OCI-LY3 (cell line): ENCODE results near the gene ANO10.

Experiments used
- H2AFZ ChIP-seq: fragments of 200-600, 300-600 bp; shearing (Covaris generic); 2 replicates; pipeline ENCODE4 v1.6.0; 2014; ENCODE audit warnings: antibody characterized with exemption, low read depth, low read length
- H3K27ac ChIP-seq: fragments of 200-600, 300-600 bp; sonication (generic); 2 replicates; pipeline ENCODE4 v1.5.1; 2014; ENCODE audit warnings: mild to moderate bottlenecking, low read length, moderate library complexity, mixed read lengths
- H3K27me3 ChIP-seq: fragments of 200-600, 300-600 bp; sonication (generic); 2 replicates; pipeline ENCODE4 v1.6.1; 2014; ENCODE audit warnings: low read depth, low read length, mixed read lengths
- H3K36me3 ChIP-seq: fragments of 200-600, 300-600 bp; sonication (generic); replicated peaks from 2 replicates; pipeline ENCODE3; 2014; ENCODE audit warnings: low read depth, low read length, mixed read lengths
- H3K4me1 ChIP-seq: fragments of 300-600, 200-600 bp; sonication (generic); 2 replicates; pipeline ENCODE4 v1.6.1; 2014; ENCODE audit warnings: low read length, mixed read lengths
- H3K4me2 ChIP-seq: fragments of 200-600, 300-600 bp; sonication (generic); 2 replicates; pipeline ENCODE4 v1.6.1; 2014; ENCODE audit warnings: low read length, mixed read lengths
- H3K4me3 ChIP-seq: fragments of 300-600, 200-600 bp; sonication (generic); 2 replicates; pipeline ENCODE4 v1.5.1; 2014; ENCODE audit warnings: antibody characterized with exemption, mild to moderate bottlenecking, low read length, moderate library complexity
- H3K79me2 ChIP-seq: fragments of 300-600, 200-600 bp; shearing (Covaris generic); 2 replicates; pipeline ENCODE4 v1.6.1; 2014; ENCODE audit warnings: mild to moderate bottlenecking, low read length, mixed read lengths
- H3K9ac ChIP-seq: fragments of 300-600, 200-600 bp; shearing (Covaris generic); 2 replicates; pipeline ENCODE4 v1.6.0; 2014; ENCODE audit warnings: mild to moderate bottlenecking, low read length, moderate library complexity
- H3K9me3 ChIP-seq: fragments of 200-600, 300-600 bp; shearing (Covaris generic); 2 replicates; pipeline ENCODE4 v1.6.1; 2014; ENCODE audit warnings: low read length, mixed read lengths; ENCODE audit not compliant: insufficient read depth
- H4K20me1 ChIP-seq: fragments of 200-600, 300-600 bp; sonication (generic); 2 replicates; pipeline ENCODE4 v1.6.1; 2016; ENCODE audit warnings: low read length, mixed read lengths; ENCODE audit not compliant: insufficient read depth
- CTCF ChIP-seq: fragments of 200-600, 300-600 bp; sonication (generic); IDR thresholded peaks from 2 replicates; pipeline ENCODE4 v1.5.1; 2014; ENCODE audit warnings: antibody characterized with exemption, low read length, low read depth
- EZH2phosphoT487 ChIP-seq: fragments of 200-600 bp; shearing (Covaris generic); IDR thresholded peaks from 2 replicates; pipeline ENCODE4 v1.6.1; 2018; ENCODE audit warnings: antibody characterized with exemption, mixed run types, low read depth

The ANO10 gene

GRCh38 chr3:43347774-43348173, 274.0 kb downstream of the ANO10 start:
- Histone ChIP-seq H2AFZ (no peak overlapping the region), H3K4me1 (no peaks in the 10 kb centered on the region), H3K4me2 (no peak overlapping the region), H3K9ac (no peak overlapping the region), H3K79me2 (no peaks in the 10 kb centered on the region), H3K9me3 (no peaks in the 10 kb centered on the region), H3K27ac (no peak overlapping the region), H3K4me3 (no peak overlapping the region), H3K27me3 (no peaks in the 10 kb centered on the region), H3K36me3 (peaks cover 55% of the 10 kb centered on the region), H4K20me1 (no peaks in the 10 kb centered on the region)
- TF ChIP-seq CTCF: no peak
- no peak for TF ChIP-seq EZH2phosphoT487

GRCh38 chr3:43346978-43347749, 274.6 kb downstream of the ANO10 start:
- H3K9me3 ChIP-seq: no peaks in the 10 kb centered on the region
- H3K4me1 ChIP-seq: no peaks in the 10 kb centered on the region
- no peak overlapping the region for H3K4me2 ChIP-seq
- no peaks in the 10 kb centered on the region for H3K27me3 ChIP-seq
- no peaks in the 10 kb centered on the region for H3K79me2 ChIP-seq
- H4K20me1 ChIP-seq: no peaks in the 10 kb centered on the region
- H3K27ac ChIP-seq: no peak overlapping the region
- no peak overlapping the region for H2AFZ ChIP-seq
- H3K4me3 ChIP-seq: no peak overlapping the region
- H3K9ac ChIP-seq: no peak overlapping the region
- peaks cover 56% of the 10 kb centered on the region for H3K36me3 ChIP-seq
- TF ChIP-seq EZH2phosphoT487 (no peak), CTCF (no peak)

GRCh38 chr3:43345877-43346276, 275.9 kb downstream of the ANO10 start:
- peaks cover 56% of the 10 kb centered on the region for H3K36me3 ChIP-seq

GRCh38 chr3:43345246-43345645, 276.6 kb downstream of the ANO10 start:
- no peaks in the 10 kb centered on the region for H3K79me2 ChIP-seq

More at GRCh38 chr3:43345877-43346276, 275.9 kb downstream of the ANO10 start:
- no peak overlapping the region for H2AFZ ChIP-seq
- H3K27me3 ChIP-seq: no peaks in the 10 kb centered on the region
- H3K4me3 ChIP-seq: no peak overlapping the region
- no peak overlapping the region for H3K9ac ChIP-seq
- TF ChIP-seq EZH2phosphoT487: no peak
- TF ChIP-seq CTCF: no peak
- H3K79me2 ChIP-seq: no peaks in the 10 kb centered on the region
- no peak overlapping the region for H3K27ac ChIP-seq
- H4K20me1 ChIP-seq: no peaks in the 10 kb centered on the region
- H3K9me3 ChIP-seq: no peaks in the 10 kb centered on the region
- no peaks in the 10 kb centered on the region for H3K4me1 ChIP-seq
- no peak overlapping the region for H3K4me2 ChIP-seq

More at GRCh38 chr3:43345246-43345645, 276.6 kb downstream of the ANO10 start:
- H2AFZ ChIP-seq: no peak overlapping the region
- no peaks in the 10 kb centered on the region for H4K20me1 ChIP-seq
- no peak for TF ChIP-seq CTCF
- no peak for TF ChIP-seq EZH2phosphoT487
- no peak overlapping the region for H3K27ac ChIP-seq
- H3K36me3 ChIP-seq: peaks cover 60% of the 10 kb centered on the region
- H3K4me1 ChIP-seq: no peaks in the 10 kb centered on the region
- no peak overlapping the region for H3K9ac ChIP-seq
- H3K27me3 ChIP-seq: no peaks in the 10 kb centered on the region
- H3K4me2 ChIP-seq: no peak overlapping the region
- H3K4me3 ChIP-seq: no peak overlapping the region
- no peaks in the 10 kb centered on the region for H3K9me3 ChIP-seq
